ENCODE data around the gene WFDC12.

Gene WFDC12

GRCh38 chr20:45114465-45115385 lies 9.5 kb downstream of the WFDC12 start, which contains the start of gene WFDC5:
Gene WFDC5, minus strand, starts transcription at chr20:45115174. Its CDS starts 91 bp downstream, at chr20:45115083.
- DNase-seq: no peak

- no peak for DNase-seq
Measured at GRCh38 chr20:45113865-45114264, 10.4 kb downstream of the WFDC12 start.

DNA sequence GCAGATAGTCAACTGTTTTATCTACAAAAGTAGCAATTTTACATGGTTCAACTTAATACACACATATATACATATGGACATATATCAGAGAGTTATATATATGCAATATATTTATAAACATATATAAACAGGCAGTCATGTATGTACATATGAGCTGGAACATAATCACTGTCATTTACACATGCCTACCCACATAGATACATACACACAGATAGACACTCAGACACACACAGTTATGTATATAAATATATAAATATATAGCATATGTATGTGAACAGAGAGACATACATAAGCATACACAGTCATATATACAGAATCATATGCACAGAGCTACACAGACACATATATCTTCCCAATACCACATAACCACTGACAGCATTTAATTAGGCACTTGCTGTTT lies 11.5 kb downstream of the WFDC12 start:
- DNase-seq: no peak

DNA sequence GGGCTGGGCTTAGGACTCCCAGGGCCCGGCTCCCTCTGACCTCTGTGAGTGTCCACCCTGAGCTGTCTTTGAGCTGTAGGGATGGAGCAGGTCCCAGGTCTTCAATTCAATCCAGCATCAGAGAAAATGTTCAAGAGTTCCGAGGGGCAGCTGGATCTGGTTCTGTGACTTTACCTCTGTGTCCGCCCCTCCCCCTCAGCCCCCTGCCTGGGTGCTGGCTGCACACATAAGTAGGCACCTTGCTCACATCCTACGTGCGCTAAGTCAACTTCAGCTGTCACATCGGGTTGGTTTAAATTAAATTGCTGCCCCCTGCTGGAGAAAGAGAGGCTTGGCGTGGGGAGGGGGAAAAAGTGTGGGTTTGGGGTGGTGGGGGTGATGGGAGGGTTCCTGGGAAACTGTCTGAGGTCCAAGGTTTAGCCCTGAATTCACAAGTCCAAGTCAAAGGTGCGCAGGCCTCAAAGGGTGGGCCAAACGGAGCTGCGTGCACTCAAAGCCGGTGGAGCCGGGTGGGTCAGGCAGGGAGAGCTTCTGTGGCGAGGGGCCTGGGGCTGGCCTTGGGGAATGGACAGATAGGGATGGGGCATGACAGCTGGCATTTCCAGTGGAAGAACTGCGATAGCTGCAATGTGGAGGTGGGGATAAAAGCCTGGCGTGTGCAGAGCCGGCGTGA lies 12.3 kb downstream of the WFDC12 start:
- no peak for DNase-seq

- no peak for DNase-seq
Measured at GRCh38 chr20:45111285-45111684, 13.0 kb downstream of the WFDC12 start.

- DNase-seq: no peak
Measured at GRCh38 chr20:45110301-45110700, 14.0 kb downstream of the WFDC12 start.

DNA sequence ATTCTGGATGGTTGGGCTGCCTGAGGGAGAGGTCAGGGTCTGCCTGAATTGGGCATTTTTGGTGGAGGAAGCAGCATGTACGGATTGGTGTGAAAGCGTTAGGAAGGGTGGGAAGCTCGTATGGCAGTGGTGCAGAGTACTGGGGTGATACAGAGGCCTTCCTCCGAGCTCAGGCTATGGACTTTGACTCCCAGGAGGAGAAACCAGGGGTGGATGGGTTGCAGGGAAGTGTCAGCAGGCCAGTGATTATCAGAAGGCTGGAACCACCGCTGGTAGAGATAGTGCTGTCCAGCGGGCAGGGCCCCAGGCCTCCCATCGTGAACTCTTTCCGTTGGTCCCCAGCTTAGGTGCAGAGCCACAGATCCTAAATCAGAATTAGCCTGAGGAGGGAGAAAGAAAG lies 14.6 kb downstream of the WFDC12 start:
- DNase-seq: no peak

DNA sequence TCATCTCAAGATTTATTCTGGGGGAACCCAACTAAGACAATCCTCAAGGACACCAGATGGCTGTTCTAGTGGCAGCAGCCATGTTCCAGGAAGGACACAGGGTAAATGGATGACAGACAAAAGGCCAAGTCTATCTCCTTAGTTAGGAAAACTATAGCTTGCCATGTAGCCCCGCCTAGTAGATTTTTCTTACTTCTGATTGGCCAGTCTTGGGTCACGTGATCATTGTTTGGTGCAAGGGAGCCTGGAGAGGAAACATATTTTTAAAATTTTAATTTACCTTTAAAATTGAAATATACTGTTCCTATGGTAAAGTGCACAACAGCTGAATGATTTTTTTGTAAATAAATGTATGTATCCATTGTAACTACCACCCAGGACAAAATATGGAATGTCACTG lies 18.9 kb downstream of the WFDC12 start:
- no peak for DNase-seq

DNA sequence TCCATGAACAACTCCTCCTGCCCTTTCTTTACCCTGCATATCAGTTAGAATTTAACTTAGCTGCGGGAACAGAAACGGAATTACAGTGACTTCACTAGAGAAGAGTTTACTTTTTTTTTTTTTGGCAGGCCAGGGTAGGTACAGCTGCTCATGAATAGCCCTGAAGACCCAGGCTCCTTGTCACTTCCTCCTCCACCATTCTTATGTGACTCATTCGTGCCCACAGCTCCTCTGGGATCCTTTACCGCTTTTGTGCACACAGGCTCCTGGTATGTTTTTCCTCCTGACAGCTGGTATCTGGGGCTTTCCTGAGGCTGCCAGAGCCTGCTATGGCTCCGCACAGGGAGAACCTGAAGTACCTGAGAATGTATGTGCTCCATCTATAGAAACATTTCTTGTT lies 19.5 kb downstream of the WFDC12 start:
- no peak for DNase-seq

- no peak for DNase-seq
Measured at GRCh38 chr20:45103072-45103471, 21.2 kb downstream of the WFDC12 start.

GRCh38 chr20:45101333-45101850 lies 22.9 kb downstream of the WFDC12 start:
- DNase-seq: no peak

- no peak for DNase-seq
Measured at GRCh38 chr20:45100563-45101245, 23.6 kb downstream of the WFDC12 start, which contains the start of gene KCNS1. Gene KCNS1, minus strand, starts transcription at chr20:45101127. Its CDS starts 1,891 bp downstream, at chr20:45099236.

DNA sequence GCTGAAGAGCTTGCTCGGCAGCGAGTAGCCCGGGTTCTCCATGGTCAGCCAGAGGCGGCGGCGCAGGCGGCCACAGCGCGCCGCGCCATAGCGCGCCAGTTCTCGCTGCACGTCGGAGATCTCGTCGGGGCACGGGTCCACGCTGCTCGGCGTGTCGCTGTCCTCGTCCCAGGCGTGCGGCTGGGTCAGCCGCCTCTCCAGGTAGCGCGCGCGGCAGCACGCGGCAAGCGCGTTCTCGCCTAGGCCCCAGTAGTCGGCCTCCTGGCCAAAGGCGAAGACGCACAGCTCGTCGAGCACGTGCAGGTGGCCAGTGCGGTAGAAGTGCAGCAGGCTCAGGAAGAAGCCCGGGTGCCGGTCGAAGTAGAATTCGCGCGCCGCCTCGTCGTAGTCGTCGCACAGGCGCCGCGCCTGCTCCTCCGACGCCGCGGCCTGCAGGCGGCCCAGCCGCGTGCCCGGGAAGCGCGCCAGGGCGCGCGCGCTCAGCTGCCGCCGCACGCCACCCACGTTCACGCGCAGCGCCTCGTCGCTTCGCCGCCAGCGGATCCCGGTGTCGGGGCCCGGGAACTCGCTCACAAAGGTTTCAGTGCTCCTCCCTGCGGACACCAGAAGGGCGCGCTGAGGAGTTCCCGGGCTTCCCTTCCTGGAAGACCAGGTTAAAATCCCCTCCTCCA lies 26.0 kb downstream of the WFDC12 start:
- DNase-seq: no peak

DNA sequence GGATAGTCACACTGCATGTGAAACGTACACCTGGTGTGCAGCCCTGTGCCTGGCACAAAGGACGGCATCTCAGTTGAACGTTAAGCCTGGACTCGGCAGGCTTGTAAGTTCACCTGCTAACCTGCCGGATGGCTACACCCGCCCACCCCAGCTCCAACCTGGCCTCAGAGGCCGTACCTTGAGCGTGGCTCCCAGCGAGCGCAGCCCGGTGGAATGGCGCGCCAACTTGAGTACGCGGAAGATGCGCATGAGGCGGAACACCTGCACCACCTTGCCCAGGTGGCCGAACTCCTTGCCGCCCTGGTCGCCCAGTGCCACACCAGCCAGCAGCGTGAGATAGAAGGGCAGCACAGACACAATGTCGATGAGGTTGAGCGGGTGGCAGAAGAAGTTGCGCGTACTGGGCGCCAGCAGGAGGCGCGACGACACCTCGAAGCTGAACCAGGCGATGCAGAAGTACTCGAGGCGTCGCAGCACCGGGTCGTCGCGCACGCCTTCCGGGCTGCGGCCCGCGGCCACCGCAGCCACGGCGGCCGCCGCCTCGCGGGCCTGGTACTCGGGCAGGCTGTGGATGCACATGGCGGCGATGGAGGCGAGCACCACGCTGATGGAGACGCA lies 26.7 kb downstream of the WFDC12 start:
- DNase-seq: no peak

DNA sequence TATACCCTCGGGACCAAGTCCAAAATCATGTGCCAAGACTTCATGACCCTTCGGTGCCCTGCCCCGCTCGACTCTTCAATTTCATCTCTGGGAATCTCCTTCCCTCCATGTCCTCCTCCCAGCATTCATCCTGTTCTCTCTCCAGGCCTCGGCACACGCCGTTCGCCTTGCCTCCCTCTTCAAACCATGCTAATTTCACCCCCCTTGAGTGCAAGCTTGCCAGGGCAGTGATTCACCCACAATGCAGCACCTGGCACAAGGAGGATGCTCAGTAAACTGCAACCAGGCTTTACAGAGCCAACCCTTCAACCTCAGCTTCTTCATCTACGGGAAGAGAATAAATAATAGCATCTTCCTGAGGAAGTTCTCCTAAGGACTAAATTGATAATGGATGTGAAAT lies 27.5 kb downstream of the WFDC12 start:
- no peak for DNase-seq

DNA sequence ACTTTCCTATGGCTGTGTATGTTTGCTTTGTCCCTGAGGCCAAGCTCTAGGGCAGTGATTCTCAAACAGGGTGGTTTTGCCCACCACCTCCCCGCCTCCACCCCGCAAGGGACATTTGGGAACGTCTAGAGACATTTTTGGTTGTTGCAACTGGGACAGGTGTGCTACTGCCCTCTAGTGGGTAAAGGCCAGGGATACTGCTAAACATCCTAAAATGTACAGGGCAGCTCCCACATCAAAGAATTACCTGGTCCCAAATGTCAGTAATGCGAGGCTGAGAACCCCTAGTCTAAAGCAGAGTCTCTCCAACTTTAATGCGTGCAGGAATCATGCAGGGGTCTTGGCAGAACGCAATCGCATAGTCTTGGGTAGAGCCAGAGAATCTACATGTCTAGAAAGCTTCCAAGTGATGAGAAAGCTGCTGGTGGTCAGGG lies 28.4 kb downstream of the WFDC12 start:
- peak; percentile 8 for DNase-seq

DNA sequence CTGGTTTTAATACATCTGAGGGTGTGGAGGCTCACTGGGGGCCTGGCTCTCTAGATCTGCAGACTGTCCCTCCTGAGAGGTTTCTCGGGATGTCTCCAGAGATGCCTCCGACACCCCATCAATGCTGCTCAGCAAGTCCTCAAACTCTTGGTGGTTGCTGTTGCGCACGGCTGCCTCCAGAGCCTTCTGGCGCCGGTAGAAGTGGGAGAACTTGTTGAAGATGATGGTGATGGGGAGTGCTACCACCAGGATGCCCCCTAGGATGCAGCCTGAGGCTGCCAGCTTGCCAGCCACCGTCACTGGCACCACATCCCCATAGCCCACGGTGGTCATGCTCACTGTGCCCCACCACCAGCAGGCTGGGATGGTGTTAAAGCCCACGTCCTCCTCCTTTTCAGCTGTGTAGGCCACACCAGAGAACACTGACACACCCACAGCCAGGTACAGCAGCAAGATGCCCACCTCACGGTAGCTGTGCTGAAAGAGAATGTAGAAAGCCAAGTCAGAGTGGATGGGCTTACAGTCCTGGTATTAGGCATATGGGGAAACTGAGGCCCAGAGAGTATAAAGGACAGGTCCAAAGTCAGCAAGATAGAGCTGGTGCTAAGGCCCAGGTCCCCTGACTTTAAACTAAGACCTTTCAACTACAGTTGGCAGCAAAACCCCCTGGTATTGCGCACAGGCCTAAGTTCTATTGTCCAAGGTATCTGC lies 29.2 kb downstream of the WFDC12 start:
- DNase-seq: no peak

GRCh38 chr20:45094201-45094600 lies 30.1 kb downstream of the WFDC12 start:
- no peak for DNase-seq

DNA sequence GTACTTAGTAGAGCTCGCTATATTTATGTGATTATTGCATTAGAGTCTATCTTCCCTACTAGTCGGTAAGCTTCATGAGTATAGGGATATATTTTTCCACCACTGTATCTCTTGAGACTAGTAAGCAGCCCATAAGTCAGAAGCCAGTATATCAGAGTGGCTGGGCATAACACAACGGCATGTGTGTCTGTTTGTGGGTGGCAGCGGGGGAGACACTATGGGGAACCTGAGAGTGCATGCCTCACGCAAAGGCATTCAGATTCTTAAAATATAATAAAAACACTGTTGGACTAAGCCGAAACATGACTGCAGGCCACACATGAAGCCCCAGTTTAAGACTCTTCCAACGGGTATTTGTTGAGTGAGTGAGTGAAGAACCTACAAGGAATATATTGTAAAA lies 31.4 kb downstream of the WFDC12 start:
- no peak for DNase-seq

- DNase-seq: no peak
Measured at GRCh38 chr20:45091366-45091765, 32.9 kb downstream of the WFDC12 start.

GRCh38 chr20:45090481-45090880 lies 33.8 kb downstream of the WFDC12 start:
- DNase-seq: no peak

Data from DMS79 treated with DMSO at 0.1 percent for 48 hours (cell line).